Activated CD4-positive, alpha-beta T cell treated with anti-CD3 and anti-CD28 coated beads, Interleukin-2, amount 50 U/mL, for 16 hours (primary cell): ENCODE data around the gene ZSWIM3.
A peak's percentile ranks its signal among the peaks of the same experiment; 100 is the strongest.
"Not testable (repeated sequence)": the region's sequence is repeated elsewhere in the genome, so short reads cannot be mapped to it uniquely, and the experiment has no call there.

Source experiments
- DNase-seq: peaks from one replicate; pipeline ENCODE4 v3.0.0-alpha.2; 2020

Gene ZSWIM3

GRCh38 chr20:45890985-45891983, 33.9 kb downstream of the ZSWIM3 start, which contains the start of the genes CTSA and NEURL2:
TSS of gene CTSA (plus strand) at chr20:45891335. CDS start at chr20:45891569, 234 bp downstream.
TSS of gene NEURL2 (minus strand) at chr20:45891208. CDS start at chr20:45890991, 217 bp downstream.
- DNase-seq: peak; percentile 87

GRCh38 chr20:45892049-45892825, 34.8 kb downstream of the ZSWIM3 start:
- no peak for DNase-seq

GRCh38 chr20:45892828-45893500, 35.5 kb downstream of the ZSWIM3 start:
- DNase-seq: peak; percentile 43

- no peak for DNase-seq
These were observed 36.4 kb downstream of the ZSWIM3 start for GRCh38 chr20:45893831-45894230.

GRCh38 chr20:45894797-45895196, 37.4 kb downstream of the ZSWIM3 start:
- no peak for DNase-seq

- no peak for DNase-seq
These were observed 39.3 kb downstream of the ZSWIM3 start for GRCh38 chr20:45896641-45897161.

GRCh38 chr20:45897289-45897688, 39.9 kb downstream of the ZSWIM3 start:
- DNase-seq: no peak

GRCh38 chr20:45897692-45898091, 40.3 kb downstream of the ZSWIM3 start:
- DNase-seq: no peak

- DNase-seq: no peak
These were observed 40.9 kb downstream of the ZSWIM3 start for GRCh38 chr20:45898285-45898684.

GRCh38 chr20:45899046-45899835, 41.8 kb downstream of the ZSWIM3 start:
- DNase-seq: no peak

- DNase-seq: not testable (repeated sequence)
These were observed 43.9 kb downstream of the ZSWIM3 start for GRCh38 chr20:45901332-45901731.

- no peak for DNase-seq
These were observed 44.8 kb downstream of the ZSWIM3 start for GRCh38 chr20:45902199-45902701.

GRCh38 chr20:45904583-45905504, 47.4 kb downstream of the ZSWIM3 start:
- no peak for DNase-seq

- no peak for DNase-seq
These were observed 48.2 kb downstream of the ZSWIM3 start for GRCh38 chr20:45905505-45906079.

- DNase-seq: no peak
These were observed 50.0 kb downstream of the ZSWIM3 start for GRCh38 chr20:45907219-45907948.

GRCh38 chr20:45908084-45908483, 50.7 kb downstream of the ZSWIM3 start:
- no peak for DNase-seq

GRCh38 chr20:45909336-45909808, 52.0 kb downstream of the ZSWIM3 start:
- DNase-seq: no peak

- DNase-seq: no peak
These were observed 52.6 kb downstream of the ZSWIM3 start for GRCh38 chr20:45909817-45910669.
